Measurements from ENCODE around the gene GPS1.

Gene GPS1

DNA sequence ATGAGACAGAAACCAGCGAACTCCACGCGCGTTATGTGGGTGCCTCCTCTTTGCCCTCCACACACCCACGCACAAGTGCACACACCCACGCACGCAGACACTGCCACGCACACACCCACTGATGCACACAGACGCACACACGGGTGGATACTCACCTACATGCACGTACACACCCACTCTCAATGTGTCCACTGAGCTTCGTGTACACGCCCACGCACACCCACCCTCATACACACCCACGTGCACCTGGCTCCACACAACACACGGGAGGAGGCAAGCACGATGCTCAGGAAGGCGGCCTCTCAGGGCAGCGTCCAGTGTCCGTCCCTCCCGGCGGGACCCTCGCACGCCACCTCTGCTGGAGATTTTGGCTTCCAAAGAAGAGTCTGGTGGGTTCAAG lies 4.3 kb upstream of the GPS1 start:
- DNase-seq = no peak

DNA sequence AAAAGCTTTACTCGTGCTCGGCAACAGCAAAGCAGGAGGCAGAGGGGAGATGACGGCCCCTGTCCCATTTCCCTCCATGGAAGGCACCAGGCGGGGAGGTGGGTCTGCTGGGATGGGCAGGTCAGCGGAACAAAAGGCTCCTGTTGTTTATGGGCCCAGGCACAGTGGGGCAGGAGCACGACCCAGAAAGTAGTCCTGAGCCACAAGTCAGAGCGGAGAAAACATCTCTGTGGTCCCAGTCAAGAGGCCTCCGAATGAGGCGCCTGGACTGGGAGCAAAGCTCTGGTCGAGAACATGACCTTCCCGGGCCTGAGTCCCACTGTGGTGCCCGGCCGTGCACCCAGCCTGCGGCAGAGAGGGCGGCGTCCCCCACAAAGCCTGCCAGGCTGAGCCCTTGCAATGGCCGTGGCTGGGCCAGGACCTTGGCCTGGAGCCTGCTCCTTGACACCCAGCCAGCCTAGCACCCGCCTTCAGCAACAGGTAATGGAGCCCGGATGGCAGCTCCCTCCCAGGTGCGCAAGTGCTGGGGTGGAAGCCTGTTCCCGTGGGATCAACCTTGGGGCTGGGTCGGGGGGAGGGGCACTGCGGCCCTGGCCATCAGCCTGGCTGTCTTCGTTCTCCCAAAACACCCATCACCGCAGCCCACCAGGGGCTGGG lies 3.7 kb upstream of the GPS1 start:
- DNase-seq = no peak

DNA sequence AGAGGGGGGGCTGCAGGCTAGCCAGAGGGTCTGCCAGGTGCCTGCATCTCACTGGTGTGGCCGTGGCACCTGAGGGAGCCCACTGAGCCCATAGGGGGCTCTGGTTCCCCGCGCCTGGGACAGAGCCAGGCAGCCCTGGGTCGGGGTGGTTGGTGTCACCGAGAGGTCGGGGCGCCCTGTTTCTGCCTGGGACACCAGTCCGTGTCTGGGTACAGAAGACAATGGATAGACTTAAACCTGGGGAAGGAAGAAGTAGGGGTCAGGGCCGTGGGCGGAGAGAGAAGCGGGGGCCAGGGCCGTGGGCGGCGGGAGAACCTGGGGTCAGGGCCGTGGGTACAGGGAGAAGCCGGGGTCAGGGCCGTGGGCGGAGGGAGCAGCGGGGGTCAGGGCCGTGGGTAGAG lies 3.1 kb upstream of the GPS1 start:
- DNase-seq = no peak

DNA sequence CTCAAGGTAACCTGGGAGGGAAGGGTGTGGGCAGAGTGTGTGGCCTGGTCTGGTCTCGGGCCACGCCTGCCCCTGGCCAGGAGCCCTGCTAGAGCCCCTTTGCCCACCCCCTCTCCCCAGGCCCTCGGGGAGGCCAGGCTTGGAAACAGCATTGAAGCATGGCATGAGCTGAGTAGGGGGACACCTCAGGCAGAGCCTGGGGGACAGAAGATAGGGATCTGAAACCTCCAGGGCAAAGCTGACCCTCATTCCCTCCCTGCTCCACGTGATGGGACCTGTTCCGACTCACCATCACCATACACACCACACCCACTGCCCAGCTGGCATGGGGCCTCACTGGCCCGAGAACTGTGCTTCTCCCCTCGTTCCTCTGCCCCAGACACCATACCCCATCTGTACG lies 2.6 kb upstream of the GPS1 start:
- DNase-seq = no peak

DNA sequence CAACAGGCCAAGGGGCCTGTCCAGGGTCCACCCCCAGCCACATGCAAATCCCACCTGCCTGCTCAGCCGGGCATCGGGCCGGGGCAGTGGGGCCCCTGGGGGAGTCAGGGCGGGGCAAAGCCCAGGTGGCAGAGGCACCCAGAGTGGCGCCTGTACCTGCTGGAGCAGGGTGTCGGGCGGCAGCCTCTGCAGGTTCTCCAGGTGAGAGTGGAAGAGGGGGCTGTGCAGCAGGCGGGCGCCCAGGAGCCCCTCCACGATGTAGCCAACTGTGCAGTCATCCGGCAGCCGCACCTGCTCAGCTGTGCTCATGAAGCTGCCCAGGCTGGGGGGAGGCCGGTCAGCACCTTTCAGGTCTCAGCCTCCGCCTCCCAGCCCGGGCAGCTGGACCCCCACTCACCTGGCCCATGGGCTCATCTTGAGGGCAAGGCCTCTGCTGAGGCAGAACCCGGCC lies 2.2 kb upstream of the GPS1 start:
- no peak for DNase-seq

DNA sequence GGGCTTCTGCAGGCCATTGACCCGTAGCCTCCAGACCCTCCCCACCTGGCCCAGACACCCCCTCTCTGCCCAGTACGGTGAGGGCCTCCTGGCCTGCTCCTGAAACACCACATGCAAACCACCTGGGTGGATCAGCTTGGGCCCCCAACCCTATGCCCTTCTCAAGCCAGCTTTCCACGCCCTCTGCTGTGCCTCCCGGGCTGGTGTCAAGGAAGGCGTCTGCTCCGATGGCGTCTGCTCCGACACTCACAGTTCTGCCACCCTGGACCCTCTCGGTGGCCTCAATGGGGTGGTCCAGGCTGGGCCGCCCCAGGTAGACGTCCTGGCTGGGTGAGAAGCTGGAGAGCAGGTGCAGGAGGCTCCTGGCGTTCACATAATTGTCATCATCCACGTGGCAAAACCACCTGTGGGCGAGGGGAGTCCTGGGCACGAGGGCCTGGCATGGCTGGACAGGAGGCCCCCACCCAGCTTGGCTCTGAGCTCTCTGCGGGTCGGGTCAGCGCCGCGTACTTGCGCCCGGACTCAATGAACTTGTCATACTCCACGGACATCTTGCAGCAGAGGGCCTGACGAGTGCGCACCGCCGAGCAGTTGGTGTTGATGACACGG lies 1.4 kb upstream of the GPS1 start:
- DNase-seq = no peak

DNA sequence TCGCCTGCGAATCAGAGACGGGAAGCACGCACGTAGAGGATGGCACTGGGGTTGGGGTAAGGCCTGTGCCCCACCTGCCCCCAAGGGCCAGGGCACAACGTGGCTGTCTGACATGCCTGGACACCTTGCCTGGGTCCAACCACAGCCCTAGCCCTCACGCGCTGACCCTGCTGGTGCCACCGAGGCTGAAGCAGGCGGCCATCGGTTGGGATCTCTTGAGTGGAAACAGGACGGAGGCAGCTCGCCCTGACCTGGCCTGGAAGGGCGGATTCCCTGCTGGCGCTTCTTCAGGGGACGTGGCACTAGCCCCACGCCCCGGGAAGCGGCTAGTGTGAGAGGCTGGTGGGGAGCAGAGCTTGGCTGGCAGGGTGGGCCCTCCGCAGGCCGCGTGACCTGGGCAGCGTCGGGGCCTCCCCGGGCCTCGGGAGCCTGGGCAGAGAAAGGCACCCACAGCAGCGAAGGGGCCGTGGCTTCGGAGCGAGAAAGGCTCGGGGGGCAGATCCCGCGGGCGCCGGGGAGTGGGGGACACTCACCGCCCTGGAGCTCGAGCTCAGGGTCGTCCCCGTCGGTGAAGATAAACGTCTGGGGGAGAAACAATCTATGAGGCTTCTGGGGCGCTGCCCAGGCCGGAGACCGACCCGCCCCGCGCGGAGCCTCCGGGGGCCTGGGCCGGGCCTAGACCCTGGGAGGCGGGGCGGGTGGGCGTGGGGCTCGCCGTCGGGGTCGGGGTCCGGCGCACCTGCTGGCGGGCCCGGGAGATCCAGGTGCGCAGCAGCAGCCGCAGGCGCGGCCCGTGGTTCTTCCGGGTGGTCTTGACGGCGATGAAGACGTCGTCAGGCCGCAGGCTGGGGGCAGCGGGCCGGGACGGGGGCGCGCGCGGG lies 697 bp upstream of the GPS1 start:
- no peak for DNase-seq

DNA sequence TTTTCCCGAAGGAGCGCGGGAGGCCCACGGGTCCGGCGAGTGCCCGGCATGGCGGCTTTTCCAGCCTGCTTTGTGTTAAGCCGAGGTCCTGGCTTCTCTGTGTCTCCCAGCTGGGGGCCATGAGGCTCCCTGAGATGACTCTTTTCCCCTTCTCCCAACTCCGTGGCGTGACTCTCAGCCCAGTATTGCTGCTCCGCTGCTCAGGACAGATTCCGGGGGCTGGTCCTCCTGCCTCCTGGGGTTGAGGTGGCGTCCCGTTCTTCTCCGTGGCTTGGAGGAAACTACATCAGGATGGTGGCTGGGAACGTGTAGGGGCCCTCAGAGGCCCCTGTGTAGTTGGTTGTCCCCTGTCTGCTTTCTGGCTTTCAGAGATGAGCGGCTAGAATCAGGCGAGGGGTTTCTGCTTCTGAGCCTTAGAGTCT lies 951 bp downstream of the GPS1 start:
- DNase-seq = no peak

DNA sequence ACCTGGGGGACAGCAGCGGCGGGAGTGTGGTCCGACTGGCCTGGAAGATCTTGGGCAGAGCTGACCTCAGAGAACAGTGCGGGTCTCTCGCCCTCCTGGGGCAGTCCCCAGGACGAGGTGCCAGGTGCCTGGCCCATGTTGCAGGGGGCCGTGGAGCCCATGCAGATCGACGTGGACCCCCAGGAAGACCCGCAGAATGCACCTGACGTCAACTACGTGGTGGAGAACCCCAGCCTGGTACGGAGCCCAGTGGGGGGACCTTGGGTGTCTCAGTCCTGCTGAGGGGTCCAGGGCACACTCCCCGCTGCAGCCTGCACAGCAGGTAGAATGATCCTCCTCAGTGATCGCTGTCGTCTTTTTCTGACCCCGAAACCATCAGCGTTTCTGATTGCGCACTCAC lies 1.4 kb downstream of the GPS1 start:
- DNase-seq = no peak

DNA sequence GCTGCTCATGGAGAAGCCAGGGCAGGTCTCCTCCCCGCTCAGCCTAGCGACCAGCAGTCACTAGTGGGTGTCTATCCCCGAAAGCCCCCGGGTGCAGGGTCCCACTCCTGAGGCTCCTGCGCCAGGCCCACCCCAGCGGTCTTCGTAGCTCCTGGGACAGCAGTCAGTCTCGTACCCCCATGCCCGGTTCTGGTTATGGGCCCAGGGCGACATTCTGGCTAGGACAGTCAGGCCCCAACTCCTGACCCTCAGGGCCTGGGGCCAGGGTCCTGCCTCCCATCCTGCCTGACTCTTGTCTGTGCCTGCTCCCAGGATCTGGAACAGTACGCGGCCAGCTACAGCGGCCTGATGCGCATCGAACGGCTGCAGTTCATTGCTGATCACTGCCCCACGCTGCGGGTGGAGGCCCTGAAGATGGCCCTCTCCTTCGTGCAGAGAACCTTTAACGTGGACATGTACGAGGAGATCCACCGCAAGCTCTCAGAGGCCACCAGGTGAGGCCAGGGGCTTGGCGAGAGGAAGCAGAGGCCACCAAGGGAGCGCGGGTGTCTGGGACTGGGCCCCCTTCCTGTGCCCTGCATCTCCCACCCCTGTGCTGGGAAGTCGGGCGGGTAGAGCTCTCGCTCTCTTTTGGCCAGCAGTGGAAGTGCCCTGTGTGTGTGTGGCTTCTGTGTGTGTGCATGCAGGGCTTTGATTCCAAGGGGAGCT lies 2.0 kb downstream of the GPS1 start:
- DNase-seq = no peak

DNA sequence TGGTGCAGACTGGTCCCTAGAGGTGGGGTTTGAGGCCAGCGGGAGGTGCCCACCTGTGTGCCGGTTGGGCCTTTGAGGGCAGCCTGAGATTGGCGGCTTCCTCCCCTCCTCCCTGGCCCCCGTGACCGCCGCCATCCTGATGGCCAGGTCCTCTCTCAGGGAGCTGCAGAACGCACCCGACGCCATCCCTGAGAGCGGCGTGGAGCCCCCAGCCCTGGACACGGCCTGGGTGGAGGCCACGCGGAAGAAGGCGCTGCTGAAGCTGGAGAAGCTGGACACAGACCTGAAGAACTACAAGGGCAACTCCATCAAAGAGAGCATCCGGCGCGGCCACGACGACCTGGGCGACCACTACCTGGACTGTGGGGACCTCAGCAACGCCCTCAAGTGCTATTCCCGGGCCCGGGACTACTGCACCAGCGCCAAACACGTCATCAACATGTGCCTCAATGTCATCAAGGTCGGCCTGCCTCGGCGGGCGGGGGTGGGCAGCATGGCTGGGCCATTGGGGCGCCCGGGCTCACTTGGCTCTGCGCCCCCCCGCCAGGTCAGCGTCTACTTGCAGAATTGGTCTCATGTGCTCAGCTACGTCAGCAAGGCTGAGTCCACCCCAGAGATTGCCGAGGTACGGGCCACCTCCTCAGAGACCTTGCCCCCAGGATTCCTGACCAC lies 2.8 kb downstream of the GPS1 start:
- no peak for DNase-seq

DNA sequence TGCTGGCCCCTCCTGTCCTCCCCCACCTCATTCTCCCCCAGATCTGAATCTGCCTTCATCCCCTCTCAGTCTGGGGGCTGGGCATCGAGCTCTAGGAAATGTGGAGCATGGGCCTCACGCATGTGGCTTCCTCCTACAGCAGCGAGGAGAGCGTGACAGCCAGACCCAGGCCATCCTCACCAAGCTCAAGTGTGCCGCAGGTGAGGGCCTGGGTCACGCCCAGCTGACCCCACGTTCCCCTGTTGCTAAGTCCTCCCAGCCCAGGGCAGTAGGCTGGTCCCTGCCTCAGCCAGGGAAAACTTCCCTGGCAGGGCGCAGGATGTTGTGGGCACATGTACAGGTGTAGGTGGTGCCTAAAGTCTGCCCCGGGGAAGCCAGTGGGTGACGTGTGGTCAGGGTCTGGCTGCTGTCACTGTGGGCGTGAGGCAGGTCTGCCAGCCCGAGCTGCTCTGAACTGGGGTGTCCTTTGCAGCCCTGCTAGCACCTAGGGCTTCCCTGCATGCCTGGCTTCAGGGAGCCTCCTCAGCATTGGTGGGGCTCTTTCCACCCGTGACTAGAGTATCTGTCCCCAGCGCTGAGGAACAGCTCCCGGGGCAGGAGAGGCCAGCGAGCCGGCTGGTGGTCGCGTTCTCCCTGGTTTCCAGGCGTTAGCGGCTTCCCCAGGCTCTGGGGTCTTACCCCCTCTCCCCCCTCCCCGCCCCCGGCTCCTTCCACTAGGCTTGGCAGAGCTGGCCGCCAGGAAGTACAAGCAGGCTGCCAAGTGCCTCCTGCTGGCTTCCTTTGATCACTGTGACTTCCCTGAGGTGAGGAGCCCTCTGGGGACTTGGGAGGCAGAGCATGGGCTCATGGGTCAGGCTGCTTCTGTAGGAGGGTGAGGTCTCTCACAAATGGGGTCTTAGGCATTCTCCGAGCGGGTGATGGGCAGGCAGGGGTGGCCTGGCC lies 3.6 kb downstream of the GPS1 start:
- DNase-seq = no peak

DNA sequence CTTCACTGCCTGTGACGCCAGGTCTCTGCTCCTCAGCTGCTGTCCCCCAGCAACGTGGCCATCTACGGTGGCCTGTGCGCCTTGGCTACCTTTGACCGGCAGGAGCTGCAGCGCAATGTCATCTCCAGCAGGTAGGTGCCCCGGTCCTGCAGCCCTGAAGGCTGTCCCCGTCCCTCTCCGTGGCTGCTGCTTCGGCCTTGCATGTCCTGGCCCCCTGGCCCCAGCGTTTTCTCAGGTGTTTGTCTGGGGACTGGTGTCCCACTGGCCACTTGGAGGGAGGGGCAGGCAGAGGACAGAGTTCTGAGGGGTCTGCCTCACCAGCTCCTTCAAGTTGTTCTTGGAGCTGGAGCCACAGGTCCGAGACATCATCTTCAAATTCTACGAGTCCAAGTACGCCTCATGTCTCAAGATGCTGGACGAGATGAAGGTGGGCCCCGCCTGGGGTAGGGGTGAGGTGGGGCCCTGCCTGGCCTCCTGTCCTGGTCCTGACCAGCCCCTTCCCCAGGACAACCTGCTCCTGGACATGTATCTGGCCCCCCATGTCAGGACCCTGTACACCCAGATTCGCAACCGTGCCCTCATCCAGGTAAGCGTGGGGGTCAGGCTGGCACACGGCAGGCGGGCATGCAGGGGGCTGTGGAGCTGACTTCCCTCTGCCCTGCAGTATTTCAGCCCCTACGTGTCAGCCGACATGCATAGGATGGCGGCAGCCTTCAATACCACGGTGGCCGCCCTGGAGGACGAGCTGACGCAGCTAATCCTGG lies 4.4 kb downstream of the GPS1 start:
- DNase-seq = no peak

DNA sequence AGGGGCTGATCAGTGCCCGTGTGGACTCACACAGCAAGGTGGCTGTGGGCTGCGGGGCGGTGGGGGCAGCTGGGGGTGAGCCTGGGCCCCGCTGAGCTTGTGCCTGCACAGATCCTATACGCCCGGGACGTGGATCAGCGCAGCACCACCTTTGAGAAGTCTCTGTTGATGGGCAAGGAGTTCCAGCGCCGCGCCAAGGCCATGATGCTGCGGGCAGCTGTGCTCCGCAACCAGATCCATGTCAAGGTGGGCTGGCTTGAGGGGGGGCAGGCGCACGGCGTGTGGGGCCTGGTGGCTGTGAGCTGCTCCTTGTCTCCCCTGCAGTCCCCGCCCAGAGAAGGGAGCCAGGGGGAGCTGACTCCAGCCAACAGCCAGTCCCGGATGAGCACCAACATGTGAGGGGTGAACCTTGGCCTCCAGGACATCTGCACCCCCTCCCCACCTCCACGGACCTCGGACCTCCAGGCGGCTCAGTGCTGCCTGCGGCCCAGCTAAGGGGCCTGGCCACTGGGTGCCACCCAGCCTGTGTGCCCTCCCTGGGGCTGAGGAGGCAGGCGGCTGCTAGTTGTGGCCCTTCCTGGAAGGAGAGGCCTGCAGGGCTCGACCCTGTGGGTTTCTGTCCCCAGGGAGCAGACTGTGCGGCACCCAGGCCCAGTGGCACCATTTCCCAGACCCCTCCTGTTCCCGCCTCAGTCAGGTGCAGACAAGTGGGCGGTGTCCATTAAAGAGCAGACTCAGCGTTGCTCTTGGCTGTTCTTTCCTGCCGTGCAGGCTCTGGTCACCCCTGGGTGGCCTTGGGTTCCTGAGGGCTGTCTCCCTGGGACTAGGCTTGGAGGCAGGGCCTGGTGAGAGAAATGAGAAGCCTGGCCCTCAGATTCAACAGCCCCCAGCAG lies 5.3 kb downstream of the GPS1 start:
- DNase-seq = no peak

DNA sequence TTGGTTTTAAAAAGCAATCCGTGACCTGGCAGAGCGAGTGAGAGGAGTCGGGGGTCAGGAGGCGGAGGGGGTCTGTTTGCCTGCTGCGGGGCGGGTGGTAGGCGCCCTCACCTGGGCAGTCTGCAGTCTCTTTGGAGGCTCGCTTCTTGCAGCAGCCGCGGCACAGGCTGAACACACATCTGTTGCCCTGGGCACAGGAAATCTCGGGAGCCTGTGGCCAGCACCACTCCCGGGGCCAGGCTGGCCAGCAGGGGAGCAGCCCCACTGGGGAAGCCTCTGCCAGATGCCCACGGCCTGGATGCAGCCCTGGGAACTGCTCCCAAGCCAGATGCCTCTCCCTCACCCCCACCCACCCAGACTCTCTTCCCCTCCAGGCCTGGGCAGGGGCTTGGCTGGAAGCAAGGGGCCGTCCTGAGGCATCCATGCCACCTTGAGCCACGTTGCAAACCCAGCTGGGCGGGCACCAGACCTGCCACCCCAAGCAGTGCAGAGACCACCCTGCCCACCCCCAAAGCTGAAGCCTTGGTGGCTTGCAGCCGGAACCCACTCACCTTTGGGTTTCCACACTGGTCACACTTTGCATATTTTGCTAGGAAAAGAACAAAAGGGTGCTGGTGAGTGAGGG lies 6.6 kb downstream of the GPS1 start:
- DNase-seq = no peak

DNA sequence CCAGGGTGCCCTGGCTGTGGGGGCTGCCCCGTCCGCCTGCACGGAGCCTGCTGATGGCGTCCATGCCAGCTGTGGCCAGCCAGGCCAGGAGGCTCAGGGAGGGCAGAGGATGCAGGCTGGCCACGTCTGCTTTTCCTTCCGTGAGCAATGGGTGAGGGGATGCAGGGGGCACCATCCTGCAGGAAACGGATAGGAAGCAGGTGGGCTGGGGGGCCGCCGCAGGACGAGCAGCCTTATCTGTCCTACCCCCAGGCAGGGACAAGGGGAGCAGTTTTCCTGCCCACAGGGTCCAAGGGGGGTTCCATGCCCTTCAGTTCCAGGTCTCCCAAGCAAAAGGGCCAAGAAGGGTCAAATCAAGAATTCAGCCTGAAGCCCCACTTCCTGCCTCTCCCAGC lies 7.2 kb downstream of the GPS1 start:
- DNase-seq = no peak

DNA sequence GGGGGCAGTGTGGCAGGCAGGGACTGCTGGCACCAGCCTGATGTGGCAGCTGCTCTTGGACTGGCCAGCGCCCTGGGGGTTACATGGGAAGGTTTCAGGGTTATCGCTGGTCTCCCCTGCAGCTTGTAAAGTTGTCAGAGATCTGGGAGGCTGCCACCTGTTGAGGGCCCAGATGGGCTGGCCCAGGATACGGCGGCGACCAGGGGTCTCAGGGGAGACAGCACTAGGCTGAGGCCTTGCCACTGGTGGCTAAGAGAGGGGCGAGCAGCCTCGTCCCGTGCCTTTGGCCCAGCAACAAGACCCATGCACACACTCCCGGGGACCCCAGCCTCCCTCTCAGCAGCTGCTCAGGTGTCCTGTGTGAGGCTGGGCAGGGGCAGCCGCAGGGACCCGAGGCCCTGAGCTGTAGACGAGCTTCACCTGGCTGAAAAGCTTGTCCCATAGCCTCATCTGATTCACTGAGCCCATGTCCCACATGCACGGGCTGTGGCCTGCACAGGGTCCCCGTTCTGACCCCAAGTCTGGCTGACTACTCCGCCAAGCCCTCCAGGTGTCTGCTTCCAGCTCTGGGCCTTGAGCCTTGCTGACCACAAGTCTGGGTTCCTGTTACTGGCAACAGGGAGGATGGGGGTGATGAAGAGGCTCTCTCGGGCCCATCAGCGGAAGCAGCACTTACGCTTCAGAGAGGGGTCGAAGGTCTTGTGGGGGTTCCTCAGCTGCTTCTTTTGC lies 7.7 kb downstream of the GPS1 start:
- no peak for DNase-seq

DNA sequence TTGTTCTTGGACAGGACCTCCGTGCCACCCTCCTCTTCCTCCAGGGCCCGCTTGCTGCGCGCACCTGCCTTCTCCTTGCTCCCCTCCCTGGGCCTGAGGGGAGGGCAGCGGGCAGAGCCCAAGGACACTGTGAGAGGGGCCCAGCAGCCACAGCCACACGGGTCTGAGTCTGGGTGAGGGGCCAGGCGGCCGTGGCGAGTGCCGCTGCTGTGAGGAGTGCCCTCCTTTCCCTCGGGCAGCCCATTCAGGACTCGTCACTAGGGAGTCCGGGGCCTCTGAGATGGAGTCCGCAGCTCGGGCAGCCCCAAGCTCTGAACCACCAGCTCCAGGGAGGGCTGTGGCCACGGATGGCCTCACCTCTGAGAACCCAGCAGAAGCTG lies 8.3 kb downstream of the GPS1 start:
- no peak for DNase-seq

DNA sequence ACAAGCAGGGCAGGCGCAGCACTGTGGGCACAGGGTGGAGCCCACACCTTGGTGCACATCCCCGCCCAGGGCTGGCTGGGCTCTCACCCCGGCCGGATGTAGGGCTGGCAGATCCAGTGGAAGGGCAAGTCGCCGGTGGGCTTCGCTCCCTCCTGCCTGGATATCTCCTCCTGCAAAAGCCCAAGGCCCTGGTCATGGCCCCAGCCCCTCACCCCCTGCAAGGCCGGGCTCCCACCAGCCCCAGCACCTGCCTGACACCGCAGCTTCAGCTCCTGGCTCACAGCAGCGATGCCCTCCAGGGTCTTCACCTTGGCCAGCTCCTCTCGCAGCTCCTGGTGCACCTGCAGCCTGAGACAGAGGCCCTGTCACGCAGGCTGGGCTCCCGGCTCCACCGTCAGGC lies 8.9 kb downstream of the GPS1 start:
- DNase-seq = no peak

Data from NCI-H2081 treated with DMSO at 0.1 percent for 48 hours (cell line).